ENCODE measurements around the gene CPLX3.

CPLX3 gene

DNA sequence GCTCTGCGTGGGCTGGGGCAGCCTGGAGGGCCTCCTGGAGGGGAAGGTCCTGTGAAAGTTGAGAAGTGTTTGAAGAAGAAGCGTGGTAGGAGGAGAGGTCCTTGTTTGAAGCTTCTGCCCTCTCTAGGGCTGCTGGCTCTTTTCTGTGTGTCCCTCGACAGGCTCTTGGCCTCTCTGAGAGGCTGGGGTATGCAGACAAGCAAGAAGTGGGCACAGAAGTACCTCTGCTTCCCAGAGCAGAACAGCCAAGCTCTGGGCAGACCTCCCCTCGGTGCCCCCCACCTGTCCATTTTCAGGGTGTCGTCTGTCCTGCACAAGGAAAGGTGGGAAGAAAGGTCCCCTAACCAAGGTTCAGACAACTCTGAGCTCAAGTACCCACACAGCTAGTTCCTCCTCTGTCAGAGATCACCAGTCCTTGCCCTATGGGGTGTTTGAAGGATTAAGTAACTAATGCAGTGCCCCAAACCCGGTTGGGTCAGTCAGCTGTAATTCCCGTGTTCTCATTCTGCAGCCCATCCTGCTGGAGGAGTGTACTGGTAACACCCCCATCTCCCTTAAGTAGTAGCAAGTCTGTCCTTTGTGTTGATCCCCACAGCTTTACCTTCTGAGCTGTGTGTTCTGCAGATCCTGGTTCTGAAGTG, 38.3 kb upstream of the CPLX3 start:
- no peak for DNase-seq (ENCODE audit: low spot score)

DNA sequence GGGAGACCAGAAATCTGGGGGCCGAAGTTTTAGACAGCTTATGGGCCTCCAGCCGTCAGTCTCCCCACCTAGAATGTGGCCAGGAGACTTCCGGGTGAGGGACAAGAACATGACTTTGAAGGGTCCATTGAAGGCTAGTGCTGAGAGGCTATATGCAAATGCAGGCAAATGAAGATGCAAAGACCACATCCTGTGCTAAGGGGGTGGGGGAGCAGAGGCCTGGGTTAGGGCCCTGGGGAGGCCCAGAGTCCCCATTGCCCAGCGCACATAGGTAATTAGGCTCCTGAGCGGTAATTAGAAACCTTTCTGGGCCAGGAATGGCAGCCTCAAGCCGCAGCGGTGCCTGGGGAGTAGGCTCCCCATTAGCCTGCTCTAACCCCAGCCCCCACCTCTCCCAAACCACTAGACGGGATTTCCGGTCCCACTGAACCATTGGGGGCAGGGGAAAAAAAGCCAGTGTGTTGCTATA, 37.7 kb upstream of the CPLX3 start:
- DNase-seq (ENCODE audit: low spot score): no peak

DNA sequence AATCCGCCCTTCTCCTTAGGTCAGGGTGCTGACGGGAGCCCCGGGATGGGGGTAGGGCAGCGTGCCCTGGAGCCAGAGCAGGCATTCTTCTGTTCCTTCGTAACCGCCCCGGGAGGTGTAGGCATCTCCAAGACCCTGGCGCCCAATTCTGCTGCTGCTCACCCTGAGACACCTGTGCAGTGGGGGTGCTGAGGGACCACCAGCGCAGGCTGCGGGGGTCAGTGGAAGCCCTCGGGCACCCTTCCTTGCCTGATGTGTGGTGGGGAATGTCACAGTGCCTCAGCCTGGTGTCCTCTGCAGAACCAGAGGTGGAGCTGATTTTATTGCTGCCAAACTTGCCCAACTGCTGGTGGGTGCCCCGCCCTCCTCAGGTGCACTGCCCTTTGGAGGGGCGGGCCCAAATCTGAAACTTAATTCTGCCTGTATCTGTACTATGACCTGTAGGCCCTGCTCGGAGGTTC, 37.2 kb upstream of the CPLX3 start:
- DNase-seq (ENCODE audit: low spot score): no peak

DNA sequence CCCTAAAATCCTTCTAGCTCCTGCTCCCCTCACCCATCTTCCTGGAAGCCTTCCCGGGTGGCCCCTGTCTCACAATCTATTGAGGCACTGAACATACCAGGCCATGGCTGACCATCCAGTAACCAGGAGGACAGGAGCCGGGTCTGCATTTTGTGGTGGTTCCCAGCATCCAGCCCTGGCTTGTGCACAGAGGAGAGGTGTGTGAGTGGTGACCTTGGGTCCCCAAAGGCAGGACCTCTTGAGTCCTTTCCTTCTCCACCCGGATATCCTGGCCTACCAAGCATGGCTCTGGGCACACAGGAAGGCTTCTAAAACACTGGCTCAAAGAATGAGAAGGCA, 36.7 kb upstream of the CPLX3 start:
- DNase-seq (ENCODE audit: low spot score): no peak

DNA sequence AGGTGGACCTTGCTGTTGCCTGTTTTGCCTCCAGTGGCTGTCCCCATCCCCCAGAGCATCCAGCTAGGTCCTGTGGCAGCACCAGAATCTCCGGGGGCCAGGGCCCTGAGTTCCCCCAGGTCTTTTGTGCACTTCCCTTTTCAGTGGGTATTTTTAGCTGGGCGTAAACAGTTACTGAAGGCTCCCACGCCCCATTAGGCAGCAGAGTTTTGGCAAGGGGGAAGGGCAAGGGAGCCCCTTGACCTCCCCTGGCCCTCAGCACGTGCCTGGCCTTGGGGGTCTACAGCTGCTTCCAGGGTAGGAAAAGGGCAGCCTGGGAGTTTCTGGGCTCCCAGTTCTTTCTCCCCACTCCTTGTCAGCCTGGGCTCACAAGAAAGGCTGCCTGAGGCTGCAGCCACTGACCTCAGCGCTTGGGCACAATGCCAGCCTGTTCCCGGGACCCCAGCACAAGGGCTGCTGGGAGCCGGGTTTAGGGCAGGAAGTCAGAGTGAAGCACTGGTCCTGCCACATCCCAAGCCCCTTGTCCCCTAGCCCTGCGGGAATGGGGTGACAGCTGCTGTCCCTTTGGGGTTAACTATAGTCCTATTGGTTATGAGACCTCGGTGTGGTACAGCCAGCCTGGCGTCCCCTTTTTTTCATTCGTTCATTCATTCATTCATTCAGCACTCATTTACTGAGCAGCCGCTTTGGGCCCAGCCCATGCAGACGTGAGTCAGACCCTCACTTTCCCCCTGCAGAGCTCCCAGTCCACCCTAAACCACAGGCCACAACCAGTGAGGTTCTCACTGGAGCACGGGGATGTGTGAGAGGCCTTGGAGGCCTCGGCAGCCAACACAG, 36.1 kb upstream of the CPLX3 start:
- peak; percentile 81 for DNase-seq (ENCODE audit: low spot score)

DNA sequence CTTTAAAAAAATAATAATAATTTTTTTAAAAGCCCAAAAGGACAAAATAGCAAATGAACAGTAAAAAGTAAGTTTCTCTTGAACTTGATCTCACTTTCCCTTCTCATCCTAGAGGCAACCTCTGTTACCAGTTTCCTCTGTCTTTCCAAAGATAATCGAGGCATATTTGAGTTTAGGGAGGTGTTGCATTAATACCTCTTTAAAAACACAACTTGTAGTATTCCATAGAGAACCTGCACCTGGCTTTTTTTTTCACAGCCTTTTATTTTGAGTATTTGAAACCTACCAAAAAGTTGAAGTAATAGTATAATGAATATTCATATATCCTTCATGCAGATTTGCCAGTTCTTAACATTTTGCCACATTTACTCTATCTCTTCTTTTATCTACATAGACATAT, 35.4 kb upstream of the CPLX3 start:
- DNase-seq (ENCODE audit: low spot score): no peak

DNA sequence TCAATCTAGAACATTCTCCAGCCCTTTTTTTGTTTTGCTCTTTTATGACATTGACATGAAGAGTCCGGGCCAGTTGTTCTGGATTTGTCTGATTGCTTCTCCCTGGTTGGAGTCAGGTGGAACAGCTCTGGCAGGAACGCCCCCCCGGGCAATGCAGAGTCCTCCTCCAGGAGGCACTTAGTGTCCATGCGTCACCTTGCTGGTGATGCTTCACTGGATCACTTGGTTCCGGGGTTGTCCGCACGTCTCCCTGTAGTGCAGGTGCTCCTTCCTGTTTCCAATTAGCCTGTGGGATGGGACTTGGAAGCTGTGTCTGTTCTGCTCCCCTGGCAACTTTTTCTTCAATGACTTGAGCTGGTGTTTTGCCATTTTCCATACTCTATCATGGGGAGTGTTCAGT, 34.8 kb upstream of the CPLX3 start:
- no peak for DNase-seq (ENCODE audit: low spot score)

DNA sequence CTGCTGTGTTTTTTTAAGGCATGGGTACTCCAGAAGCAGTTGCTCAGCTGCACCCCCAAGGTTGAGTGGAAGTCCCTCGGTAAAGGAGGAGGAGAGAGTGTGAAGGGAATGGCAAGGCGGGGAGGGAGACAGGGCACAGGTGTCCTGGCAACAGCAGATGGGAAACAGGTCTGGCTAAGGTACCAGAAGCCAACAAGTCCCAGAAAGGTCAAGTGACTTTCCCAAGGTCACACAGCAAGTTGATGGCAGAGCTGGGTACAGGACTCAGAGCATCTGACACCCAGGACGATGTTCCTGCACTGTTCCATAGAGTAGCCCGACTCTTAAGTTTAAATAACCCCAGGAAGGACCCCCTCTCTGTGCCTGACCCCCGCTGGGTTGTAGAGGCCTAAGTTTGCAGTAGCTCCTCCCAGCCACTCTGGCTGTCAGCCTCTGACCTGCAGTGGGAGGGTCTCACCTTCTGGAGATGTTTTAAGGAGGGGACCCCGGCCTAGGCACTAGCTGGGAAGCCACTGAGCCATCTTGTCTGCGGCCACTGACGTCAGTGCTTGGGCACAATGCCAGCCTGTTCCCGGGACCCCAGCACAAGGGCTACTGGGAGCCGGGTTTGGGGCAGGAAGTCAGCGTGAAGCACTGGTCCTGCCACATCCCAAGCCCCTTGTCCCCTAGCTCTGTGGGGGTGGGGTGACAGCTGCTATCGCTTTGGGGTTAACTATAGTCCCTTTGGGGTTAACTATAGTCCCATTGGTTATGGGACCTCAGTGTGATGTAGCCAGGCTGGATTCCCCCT, 34.0 kb upstream of the CPLX3 start:
- DNase-seq (ENCODE audit: low spot score): no peak

DNA sequence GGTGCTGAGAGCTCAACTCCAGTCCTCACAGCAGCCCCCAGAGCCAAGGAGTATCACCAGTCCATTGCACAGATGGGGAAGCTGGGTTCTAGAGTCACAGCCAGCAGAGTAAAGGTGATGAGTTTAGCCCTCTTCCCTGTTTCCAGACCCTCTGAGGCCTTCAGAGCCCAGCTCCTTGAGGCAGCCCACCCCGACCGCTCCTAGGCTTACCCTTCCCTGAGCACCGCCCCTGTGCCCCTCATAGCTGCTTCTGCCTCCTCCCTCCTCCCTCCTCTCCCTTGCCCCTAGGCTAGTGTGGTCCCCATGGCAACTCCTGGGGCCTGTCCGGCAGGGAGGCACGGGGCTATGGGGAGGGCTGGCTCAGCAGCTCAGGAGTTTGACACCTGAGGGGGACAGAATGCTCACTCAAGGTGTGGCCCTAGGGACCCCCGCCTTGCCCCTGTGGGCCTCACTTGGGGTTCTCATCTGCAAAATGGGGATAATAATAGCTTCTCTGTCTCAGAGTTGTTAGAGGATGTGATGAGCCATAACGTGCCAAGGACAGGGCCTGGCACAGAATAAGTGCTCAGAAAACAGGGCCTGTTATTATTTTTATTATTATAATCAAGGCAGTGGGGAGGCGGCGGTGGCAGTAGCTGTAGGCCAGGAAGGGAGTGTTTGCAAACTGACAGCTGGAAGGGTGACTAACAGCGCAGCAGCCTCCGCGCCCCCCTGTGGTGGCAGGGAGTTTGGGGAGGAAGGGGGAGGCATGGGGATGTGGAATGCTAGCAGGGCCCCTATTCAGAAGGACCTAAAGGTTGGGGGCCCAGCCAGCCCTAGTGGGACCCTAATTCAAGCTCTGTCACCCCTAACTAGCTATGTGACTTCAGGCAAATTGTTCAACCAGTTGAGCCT, 33.0 kb upstream of the CPLX3 start:
- no peak for DNase-seq (ENCODE audit: low spot score)

DNA sequence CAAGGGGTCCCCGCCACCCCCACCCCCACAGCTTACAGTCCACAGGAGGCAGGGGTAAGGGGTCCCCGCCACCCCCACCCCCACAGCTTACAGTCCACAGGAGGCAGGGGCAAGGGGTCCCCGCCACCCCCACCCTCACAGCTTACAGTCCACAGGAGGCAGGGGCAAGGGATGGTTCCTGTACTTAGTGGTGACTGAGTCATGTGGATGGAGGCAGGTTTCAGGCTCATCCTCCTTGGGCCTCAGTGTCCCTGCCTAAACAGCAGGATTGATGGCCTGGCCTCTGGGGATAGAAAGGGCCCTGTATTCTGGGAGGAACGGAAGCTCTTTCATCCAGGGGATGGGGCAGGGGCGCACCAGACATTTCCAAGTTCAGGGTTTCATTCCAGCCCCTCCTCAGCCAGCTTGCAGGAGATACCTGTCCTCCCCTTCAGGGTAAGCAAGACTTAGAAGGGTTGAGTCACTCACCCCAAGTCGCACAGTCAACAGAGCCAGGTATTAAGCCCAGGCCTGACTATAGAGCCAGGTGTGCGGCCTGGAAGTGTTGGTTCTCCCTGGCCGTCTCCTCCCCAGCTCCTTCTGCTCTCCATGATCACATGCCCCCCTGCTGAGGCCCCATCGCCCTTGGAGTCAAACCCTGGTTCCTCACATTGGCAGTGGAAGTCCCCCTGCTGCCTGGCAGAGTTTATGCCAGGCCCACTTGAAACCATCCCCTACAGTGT, 32.0 kb upstream of the CPLX3 start:
- DNase-seq (ENCODE audit: low spot score): no peak

DNA sequence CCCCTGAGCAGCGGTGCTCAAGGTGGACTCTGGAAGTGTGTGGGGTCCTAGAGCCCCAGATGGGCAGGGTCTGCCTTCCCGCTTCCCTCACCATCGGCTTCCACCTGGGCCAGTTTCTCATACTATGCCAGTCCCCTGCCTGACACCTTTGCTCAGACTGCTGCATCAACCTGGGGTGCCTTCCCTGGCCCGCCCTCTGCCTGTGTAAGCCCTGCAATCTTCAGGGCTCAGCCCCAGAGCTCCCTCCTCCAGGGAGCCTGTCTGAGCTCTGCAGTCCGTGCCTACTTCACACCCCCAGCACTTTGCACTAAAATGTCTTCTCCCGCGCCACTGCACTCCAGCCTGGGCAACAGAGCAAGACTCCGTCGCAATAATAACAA, 31.5 kb upstream of the CPLX3 start:
- no peak for DNase-seq (ENCODE audit: low spot score)

DNA sequence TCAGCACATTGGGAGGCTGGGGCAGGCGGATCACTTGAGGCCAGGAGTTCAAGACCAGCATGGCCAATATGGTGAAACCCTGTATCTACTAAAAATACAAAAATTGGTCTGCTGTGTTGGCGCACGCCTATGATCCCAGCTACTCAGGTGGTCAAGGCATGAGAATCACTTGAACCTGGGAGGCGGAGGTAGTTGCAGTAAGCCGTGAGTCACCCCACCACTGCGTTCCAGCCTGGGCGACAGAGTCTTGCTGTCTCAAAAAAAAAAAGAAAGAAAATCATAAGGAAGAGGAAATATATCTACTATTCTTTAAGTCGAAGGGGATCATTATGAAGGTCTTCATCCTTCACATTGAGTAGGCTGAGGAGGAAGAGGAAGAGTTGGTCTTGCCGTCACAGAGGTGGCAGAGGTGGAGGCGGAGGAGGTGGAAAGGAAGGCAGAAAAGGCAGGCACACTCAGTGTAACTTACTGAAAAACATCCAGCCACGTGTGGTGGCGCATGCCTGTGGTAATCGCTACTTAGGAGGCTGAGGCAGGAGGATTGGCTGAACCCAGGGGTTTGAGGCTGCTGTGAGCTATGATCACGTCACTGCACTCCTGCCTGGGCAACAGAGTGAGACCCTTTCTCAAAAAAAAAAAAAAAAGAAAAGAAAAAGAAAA, 30.3 kb upstream of the CPLX3 start:
- no peak for DNase-seq (ENCODE audit: low spot score)

DNA sequence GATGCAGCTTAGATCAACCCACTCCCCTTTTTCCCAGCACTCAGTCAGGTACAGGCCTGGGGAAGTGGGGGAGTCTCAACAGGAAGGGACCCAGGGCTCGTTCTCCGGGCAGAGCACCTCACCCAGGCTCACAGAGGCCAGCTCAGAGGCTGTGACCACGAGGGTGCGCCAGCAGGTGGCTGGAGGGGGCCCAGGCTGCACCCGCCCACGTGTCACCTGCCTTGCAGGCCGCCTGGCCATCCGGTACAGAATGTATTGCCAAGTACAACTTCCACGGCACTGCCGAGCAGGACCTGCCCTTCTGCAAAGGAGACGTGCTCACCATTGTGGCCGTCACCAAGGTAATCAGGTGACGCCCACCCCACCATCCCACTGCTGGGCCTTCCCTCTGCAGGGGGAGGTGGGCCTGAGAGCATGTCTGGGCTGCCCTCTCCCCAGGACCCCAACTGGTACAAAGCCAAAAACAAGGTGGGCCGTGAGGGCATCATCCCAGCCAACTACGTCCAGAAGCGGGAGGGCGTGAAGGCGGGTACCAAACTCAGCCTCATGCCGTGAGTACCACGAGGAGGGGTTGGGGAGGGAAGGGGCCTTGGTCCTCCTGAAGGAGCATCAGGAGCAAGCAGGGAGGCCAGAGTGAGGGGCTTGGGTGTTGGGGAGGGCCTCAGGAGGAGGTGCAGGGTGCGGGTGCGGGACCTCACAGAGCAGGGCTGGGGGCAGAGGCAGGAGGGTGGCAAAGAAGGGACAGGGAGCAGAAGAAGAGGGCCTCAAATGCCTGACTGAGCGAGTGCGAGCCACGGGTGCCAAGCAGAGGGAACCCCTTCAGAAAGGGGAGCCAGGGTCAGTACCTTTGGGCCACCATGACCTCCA, 27.8 kb upstream of the CPLX3 start:
- no peak for DNase-seq (ENCODE audit: low spot score)

DNA sequence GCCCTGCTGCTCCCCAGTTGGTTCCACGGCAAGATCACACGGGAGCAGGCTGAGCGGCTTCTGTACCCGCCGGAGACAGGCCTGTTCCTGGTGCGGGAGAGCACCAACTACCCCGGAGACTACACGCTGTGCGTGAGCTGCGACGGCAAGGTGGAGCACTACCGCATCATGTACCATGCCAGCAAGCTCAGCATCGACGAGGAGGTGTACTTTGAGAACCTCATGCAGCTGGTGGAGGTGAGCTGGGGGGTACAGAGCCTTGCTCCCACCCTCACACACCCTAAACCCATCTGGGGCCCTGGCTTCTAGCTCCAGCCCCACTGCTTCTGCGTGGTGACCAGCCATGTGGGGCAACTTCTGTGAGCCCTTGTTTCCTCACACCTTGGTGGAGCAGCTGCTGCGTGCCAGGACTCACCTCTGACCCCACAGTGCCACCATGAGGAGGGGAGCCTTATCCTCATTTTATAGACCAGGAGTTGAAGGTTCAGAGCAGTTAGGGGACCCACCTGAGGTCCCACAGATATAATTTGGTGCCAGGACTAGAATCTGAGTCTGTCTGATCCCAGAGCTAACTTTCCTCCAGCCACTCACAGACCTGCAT, 27.1 kb upstream of the CPLX3 start:
- no peak for DNase-seq (ENCODE audit: low spot score)

DNA sequence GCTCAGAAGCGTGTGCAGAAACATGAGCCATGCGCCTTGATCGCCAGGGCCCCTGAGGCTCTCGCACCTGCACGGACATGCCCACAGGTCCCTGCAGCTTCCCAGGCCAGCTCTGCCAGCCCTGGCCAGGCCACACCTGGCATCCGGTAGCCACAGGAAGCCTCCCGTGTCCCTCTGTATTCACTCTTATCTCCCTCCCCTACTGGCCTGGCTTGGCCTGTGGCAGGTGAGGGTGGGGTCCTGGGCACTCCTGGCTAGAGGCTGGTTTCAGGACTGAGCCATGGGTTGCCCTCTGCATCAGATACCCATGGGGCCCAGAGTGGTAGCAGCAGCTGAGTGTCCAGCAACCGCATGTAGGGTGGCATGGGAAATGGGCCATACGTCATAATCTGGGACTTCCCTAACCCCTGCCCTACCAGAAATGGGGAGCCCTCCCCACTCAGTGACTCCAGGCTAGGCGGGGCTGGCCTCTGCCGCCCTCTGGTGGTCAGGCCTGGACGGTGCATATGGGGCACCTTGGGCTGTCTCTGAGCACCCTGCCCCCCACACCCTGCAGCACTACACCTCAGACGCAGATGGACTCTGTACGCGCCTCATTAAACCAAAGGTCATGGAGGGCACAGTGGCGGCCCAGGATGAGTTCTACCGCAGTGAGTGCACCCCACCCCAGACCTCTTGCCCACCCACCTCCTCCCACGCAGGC, 26.4 kb upstream of the CPLX3 start:
- peak; percentile 95 for DNase-seq (ENCODE audit: low spot score)

DNA sequence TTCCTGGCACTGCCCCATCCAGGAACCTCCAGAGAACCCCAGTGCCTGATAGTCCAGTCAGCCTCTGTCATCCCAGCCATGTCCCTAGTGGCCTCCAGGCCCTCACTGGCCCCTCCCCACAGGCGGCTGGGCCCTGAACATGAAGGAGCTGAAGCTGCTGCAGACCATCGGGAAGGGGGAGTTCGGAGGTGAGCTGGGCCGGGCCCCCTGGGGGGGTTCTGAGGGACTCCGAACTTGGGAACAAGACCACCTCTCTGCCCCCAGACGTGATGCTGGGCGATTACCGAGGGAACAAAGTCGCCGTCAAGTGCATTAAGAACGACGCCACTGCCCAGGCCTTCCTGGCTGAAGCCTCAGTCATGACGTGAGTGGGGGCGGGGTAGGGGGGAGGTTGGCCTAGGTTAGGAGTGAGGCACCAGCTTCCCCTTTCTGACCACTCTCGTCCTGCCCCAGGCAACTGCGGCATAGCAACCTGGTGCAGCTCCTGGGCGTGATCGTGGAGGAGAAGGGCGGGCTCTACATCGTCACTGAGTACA, 25.8 kb upstream of the CPLX3 start:
- DNase-seq (ENCODE audit: low spot score): no peak

DNA sequence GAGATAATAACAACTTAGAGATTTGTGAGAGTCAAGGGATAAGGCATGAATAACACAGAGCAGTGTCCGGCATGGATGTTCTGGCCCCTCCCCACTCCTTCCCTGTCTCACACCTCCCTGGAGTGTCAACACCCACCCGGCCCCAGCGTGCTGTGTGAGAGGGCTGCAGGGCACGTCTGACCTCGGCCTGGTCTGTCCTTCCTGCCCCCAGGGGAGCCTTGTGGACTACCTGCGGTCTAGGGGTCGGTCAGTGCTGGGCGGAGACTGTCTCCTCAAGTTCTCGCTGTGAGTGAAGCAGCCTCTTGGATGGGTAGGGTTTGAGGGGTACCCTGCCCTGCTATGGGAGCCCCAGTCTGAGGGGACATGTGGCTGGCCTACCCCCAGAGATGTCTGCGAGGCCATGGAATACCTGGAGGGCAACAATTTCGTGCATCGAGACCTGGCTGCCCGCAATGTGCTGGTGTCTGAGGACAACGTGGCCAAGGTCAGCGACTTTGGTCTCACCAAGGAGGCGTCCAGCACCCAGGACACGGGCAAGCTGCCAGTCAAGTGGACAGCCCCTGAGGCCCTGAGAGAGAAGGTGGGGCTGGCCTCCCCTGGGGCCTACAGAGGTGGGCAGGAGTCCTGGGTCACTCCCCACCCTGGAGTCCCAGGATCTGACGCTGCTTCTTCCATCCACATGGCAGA, 25.0 kb upstream of the CPLX3 start:
- DNase-seq (ENCODE audit: low spot score): no peak

DNA sequence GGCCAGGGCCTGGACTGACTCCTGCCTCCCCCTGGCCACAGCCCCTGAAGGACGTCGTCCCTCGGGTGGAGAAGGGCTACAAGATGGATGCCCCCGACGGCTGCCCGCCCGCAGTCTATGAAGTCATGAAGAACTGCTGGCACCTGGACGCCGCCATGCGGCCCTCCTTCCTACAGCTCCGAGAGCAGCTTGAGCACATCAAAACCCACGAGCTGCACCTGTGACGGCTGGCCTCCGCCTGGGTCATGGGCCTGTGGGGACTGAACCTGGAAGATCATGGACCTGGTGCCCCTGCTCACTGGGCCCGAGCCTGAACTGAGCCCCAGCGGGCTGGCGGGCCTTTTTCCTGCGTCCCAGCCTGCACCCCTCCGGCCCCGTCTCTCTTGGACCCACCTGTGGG, 24.1 kb upstream of the CPLX3 start:
- no peak for DNase-seq (ENCODE audit: low spot score)

All from AG20443 (cell line).